SH-SY5Y (cell line): ENCODE data around the gene CELA3A.

Source experiments
- GATA2 ChIP-seq: IDR thresholded peaks from 2 replicates; pipeline ENCODE4 v1.6.1; 2011; ENCODE audit warnings: mild to moderate bottlenecking, low read depth, low read length
- GATA3 ChIP-seq: IDR thresholded peaks from 2 replicates; pipeline ENCODE4 v1.6.1; 2011; ENCODE audit warnings: low read depth, mild to moderate bottlenecking, low read length, moderate library complexity

- peak; percentile 56 for TF ChIP-seq GATA2
- TF ChIP-seq GATA3, result no peak
These were observed 40.1 kb upstream of the CELA3A start for GRCh38 chr1:21961337-21961736.
